GM10266 (cell line): ENCODE measurements around the gene RHOBTB1.
"Not testable (repeated sequence)": the region's sequence is repeated elsewhere in the genome, so short reads cannot be mapped to it uniquely, and the experiment has no call there.

Experiments used
- DNase-seq: peaks from one replicate; pipeline ENCODE4 v3.0.0; 2012; ENCODE audit errors: extremely low spot score
- CTCF ChIP-seq: IDR thresholded peaks from 2 replicates; pipeline ENCODE4 v1.5.1; 2012; ENCODE audit warnings: mild to moderate bottlenecking, low read depth; ENCODE audit not compliant: control insufficient read depth, insufficient read depth; ENCODE audit errors: missing control alignments

Gene RHOBTB1

GRCh38 chr10:60974463-60975149 is 30.6 kb upstream of the RHOBTB1 start:
- no peak for TF ChIP-seq CTCF
- DNase-seq = no peak

GRCh38 chr10:60973086-60973485 is 29.1 kb upstream of the RHOBTB1 start:
- TF ChIP-seq CTCF = no peak
- no peak for DNase-seq

- DNase-seq = not testable (repeated sequence)
Measured at GRCh38 chr10:60972181-60972580, 28.2 kb upstream of the RHOBTB1 start.

- DNase-seq = no peak
- no peak for TF ChIP-seq CTCF
Measured at GRCh38 chr10:60970526-60970925, 26.5 kb upstream of the RHOBTB1 start.

GRCh38 chr10:60968504-60968903 is 24.5 kb upstream of the RHOBTB1 start:
- TF ChIP-seq CTCF = no peak
- DNase-seq = no peak

- TF ChIP-seq CTCF = no peak
- DNase-seq = no peak
Measured at GRCh38 chr10:60967854-60968484, 24.0 kb upstream of the RHOBTB1 start.

GRCh38 chr10:60967260-60967659 is 23.3 kb upstream of the RHOBTB1 start:
- TF ChIP-seq CTCF = no peak
- DNase-seq = no peak

- DNase-seq = no peak
- no peak for TF ChIP-seq CTCF
Measured at GRCh38 chr10:60965696-60966095, 21.7 kb upstream of the RHOBTB1 start.
